Liver (tissue), 9 donors: ENCODE measurements around the gene GRB14. TPM values are rescaled to one million over a fixed set of nuclear protein-coding genes. Genes with fewer than 3 reads are reported as not detected.

Source experiments
- DNase-seq: peaks from one replicate; pipeline ENCODE4 v3.0.0-alpha.2; 2017; ENCODE audit warnings: low spot score
- H3K27ac ChIP-seq, 2 donors: one replicate each; pipeline ENCODE4 v1.7.0; 2013; ENCODE audit warnings: inconsistent platforms in 2 of 2, low read length in 2 of 2, control low read depth in 1 of 2, low read depth in 1 of 2, mild to moderate bottlenecking in 1 of 2
- H3K27me3 ChIP-seq, 4 donors: one replicate each; pipeline versions ENCODE4 v1.6.1 to v1.7.0; 2013; ENCODE audit warnings: low read length in 3 of 4, inconsistent platforms in 1 of 4, mild to moderate bottlenecking in 1 of 4, moderate library complexity in 1 of 4; ENCODE audit not compliant: control insufficient read depth in 4 of 4, insufficient read depth in 4 of 4
- H3K36me3 ChIP-seq, 4 donors: one replicate each; pipeline versions ENCODE4 v1.6.1 to v1.7.0; 2013; ENCODE audit warnings: low read length in 3 of 4, mild to moderate bottlenecking in 3 of 4, low read depth in 1 of 4, moderate library complexity in 1 of 4; ENCODE audit not compliant: control insufficient read depth in 4 of 4, insufficient read depth in 3 of 4
- H3K4me1 ChIP-seq, 4 donors: one replicate each; pipeline versions ENCODE4 v1.6.1 to v1.7.0; 2013; ENCODE audit warnings: low read length in 3 of 4, mild to moderate bottlenecking in 3 of 4, moderate library complexity in 1 of 4; ENCODE audit not compliant: control insufficient read depth in 4 of 4, insufficient read depth in 4 of 4
- H3K4me3 ChIP-seq, 3 donors: one replicate each; pipeline versions ENCODE4 v1.6.1 to v1.7.0; 2013; ENCODE audit warnings: low read length in 3 of 3, control low read depth in 1 of 3, low read depth in 1 of 3, mild to moderate bottlenecking in 1 of 3
- H3K9ac ChIP-seq, 2 donors: one replicate each; pipeline ENCODE4 v1.7.0; 2013; ENCODE audit warnings: low read length in 2 of 2, mild to moderate bottlenecking in 2 of 2, moderate library complexity in 2 of 2, control low read depth in 1 of 2, low read depth in 1 of 2
- H3K9me3 ChIP-seq, 4 donors: one replicate each; pipeline versions ENCODE4 v1.6.1 to v1.7.0; 2013; ENCODE audit warnings: low read length in 3 of 4; ENCODE audit not compliant: control insufficient read depth in 4 of 4
- EGR1 ChIP-seq, 2 donors: IDR thresholded peaks; 2 replicates each; pipeline ENCODE4 v1.6.1; 2016 to 2018; ENCODE audit warnings: antibody characterized with exemption in 2 of 2, low read depth in 2 of 2
- FOXA1 ChIP-seq: IDR thresholded peaks from 2 replicates; pipeline ENCODE4 v1.6.1; 2016; ENCODE audit warnings: antibody characterized with exemption
- FOXA2 ChIP-seq: IDR thresholded peaks from 2 replicates; pipeline ENCODE4 v1.6.1; 2016; ENCODE audit warnings: antibody characterized with exemption
- GABPA ChIP-seq, 2 donors: IDR thresholded peaks in 1 of 2; conservative IDR thresholded peaks in 1 of 2; 2 replicates each; pipeline ENCODE4 v1.6.1; 2016; ENCODE audit warnings: antibody characterized with exemption in 2 of 2, mild to moderate bottlenecking in 1 of 2, moderate library complexity in 1 of 2
- HNF4A ChIP-seq, 2 donors: conservative IDR thresholded peaks; 2 replicates each; pipeline ENCODE4 v1.6.1; 2016; ENCODE audit warnings: antibody characterized with exemption in 2 of 2, mild to moderate bottlenecking in 2 of 2
- HNF4G ChIP-seq: IDR thresholded peaks from 2 replicates; pipeline ENCODE4 v1.6.1; 2016; ENCODE audit warnings: antibody characterized with exemption
- NR2F2 ChIP-seq: IDR thresholded peaks from 2 replicates; pipeline ENCODE4 v1.6.1; 2016; ENCODE audit warnings: antibody characterized with exemption
- RAD21 ChIP-seq, 2 donors: IDR thresholded peaks; 2 replicates each; pipeline ENCODE4 v1.6.1; 2016; ENCODE audit warnings: antibody characterized with exemption in 2 of 2, mild to moderate bottlenecking in 2 of 2
- REST ChIP-seq: IDR thresholded peaks from 2 replicates; pipeline ENCODE4 v1.6.1; 2016; ENCODE audit warnings: antibody characterized with exemption, mild to moderate bottlenecking
- RXRA ChIP-seq, 2 donors: IDR thresholded peaks; 2 replicates each; pipeline ENCODE4 v1.6.1; 2017 to 2018; ENCODE audit warnings: antibody characterized with exemption in 2 of 2, mild to moderate bottlenecking in 1 of 2
- SP1 ChIP-seq: IDR thresholded peaks from 2 replicates; pipeline ENCODE4 v1.6.1; 2018; ENCODE audit warnings: antibody characterized with exemption, mild to moderate bottlenecking
- TAF1 ChIP-seq: conservative IDR thresholded peaks from 2 replicates; pipeline ENCODE4 v1.6.1; 2016; ENCODE audit warnings: antibody characterized with exemption, mild to moderate bottlenecking
- YY1 ChIP-seq: IDR thresholded peaks from 2 replicates; pipeline ENCODE4 v1.6.1; 2016; ENCODE audit warnings: antibody characterized with exemption, mild to moderate bottlenecking
- WGBS: extraction: QIAGEN DNeasy Blood & Tissue Kit; methylation state at CpG from one replicate; pipeline ENCODE4 v1.1.7; 2013; 5-methylcytosine and 5-hydroxymethylcytosine counted together
- polyA plus RNA-seq, 2 donors: library from polyadenylated mRNA; stranded (reverse) in 1 of 2; unstranded in 1 of 2; fragments of 200-250 nt in 1 of 2; fragments of >200 nt in 1 of 2; fragmentation: Nextera tagmentation in 1 of 2; extraction: Ambion mirVana in 1 of 2; gene quantifications; one replicate each; pipeline versions ENCODE4 v1.2.1 to v1.2.3, GENCODE V29; 2013 to 2015
- total RNA-seq, 2 donors: library from RNA; depleted of rRNA; stranded (reverse); fragments of >200 nt; gene quantifications; one replicate each; pipeline ENCODE4 v1.2.3, GENCODE V29; 2014
- TF ChIP-seq, protein P1 (sequence below): IDR thresholded peaks from 2 replicates; pipeline ENCODE4 v1.6.1; 2016; ENCODE audit warnings: antibody characterized with exemption
- TF ChIP-seq, protein P2 (sequence below): fragments of 150-350 bp; IDR thresholded peaks from 2 replicates; pipeline ENCODE4 v1.5.1; 2017; ENCODE audit warnings: improper control_type of control experiment, low read depth, low read length; ENCODE audit not compliant: missing input control
- TF ChIP-seq, protein P3 (sequence below): IDR thresholded peaks from 2 replicates; pipeline ENCODE4 v1.6.1; 2016; ENCODE audit warnings: antibody characterized with exemption
- donor health status: healthy.
- donor health status: healthy.
- donor health status: healthy.
- donor health status: healthy.
- donor health status: healthy.

Gene GRB14
- total and polyA plus RNA-seq, 4 donors = 1.0 to 119 (median 33.0) TPM

DNA sequence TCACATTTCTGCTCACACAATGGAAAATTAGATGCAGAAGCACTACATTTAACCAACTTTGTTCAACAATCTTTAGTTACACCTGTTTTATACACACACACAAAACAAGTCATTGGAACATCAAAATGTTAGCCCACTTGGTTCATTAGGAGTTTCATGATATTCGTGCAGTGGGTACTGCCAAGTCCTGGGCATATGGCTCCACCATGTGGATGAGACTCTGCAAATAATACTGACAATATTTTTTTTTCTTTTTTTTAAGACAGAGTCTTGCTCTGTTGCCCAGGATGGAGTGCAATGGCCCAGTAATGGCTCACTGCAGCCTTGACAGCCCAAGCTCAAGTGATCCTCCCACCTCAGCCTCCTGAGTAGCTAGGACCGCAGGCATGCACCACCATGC lies 34.5 kb upstream of the GRB14 start:
- Histone ChIP-seq H3K4me1 (no peaks in the 10 kb centered on the region), H3K36me3 (no peaks in the 10 kb centered on the region), H3K9me3 (peaks cover 0 to 3% (median 1%) of the 10 kb centered on the region in 4 donors), H3K27ac (no peak overlapping the region), H3K4me3 (no peak overlapping the region), H3K27me3 (no peaks in the 10 kb centered on the region), H3K9ac (no peak overlapping the region)
- WGBS = 91% methylated on average over 2 of the region's 2 CpGs
- TF ChIP-seq HNF4A (conservative IDR thresholded peaks at IDR 0.05) (no peak), RAD21 (IDR thresholded peaks at IDR 0.05) (peak; percentile 34 to 58)
- DNase-seq = no peak

DNA sequence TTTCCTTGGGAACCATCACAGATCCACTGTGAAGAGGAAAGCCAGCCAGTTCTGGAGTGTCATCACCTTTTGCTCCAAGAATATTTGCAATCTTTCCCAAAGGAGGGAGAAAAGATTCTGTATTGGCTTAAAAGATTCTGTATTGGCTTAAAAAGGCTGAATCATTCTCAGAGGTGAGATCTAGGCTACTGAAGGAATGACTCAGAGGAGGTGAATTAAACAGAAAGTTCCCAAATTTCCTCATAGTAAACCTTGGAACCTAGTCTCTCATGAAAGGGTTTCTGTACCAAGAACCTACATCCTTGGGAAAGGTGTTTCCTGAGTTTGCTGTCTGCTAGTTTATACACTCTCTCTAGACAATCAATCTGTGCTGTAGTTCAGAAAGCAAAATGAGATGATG lies 34.1 kb upstream of the GRB14 start:
- no peak for TF ChIP-seq REST
- TF ChIP-seq HNF4G = no peak
- no peak for TF ChIP-seq TAF1
- TF ChIP-seq GABPA (IDR thresholded peaks at IDR 0.05 in 1 of 2, conservative IDR thresholded peaks at IDR 0.05 in 1 of 2) = no peak
- TF ChIP-seq, protein P1, sequence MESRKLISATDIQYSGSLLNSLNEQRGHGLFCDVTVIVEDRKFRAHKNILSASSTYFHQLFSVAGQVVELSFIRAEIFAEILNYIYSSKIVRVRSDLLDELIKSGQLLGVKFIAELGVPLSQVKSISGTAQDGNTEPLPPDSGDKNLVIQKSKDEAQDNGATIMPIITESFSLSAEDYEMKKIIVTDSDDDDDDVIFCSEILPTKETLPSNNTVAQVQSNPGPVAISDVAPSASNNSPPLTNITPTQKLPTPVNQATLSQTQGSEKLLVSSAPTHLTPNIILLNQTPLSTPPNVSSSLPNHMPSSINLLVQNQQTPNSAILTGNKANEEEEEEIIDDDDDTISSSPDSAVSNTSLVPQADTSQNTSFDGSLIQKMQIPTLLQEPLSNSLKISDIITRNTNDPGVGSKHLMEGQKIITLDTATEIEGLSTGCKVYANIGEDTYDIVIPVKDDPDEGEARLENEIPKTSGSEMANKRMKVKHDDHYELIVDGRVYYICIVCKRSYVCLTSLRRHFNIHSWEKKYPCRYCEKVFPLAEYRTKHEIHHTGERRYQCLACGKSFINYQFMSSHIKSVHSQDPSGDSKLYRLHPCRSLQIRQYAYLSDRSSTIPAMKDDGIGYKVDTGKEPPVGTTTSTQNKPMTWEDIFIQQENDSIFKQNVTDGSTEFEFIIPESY = no peak
- no peak for TF ChIP-seq SP1
- TF ChIP-seq RAD21 (IDR thresholded peaks at IDR 0.05) = no peak
- no peak for TF ChIP-seq FOXA2
- TF ChIP-seq RXRA (IDR thresholded peaks at IDR 0.05) = no peak
- no peak for TF ChIP-seq EGR1 (IDR thresholded peaks at IDR 0.05; ENCODE audit: low read depth in 2 of 2)
- Histone ChIP-seq H3K4me3 (no peak overlapping the region), H3K27ac (no peak overlapping the region), H3K36me3 (no peaks in the 10 kb centered on the region), H3K4me1 (no peaks in the 10 kb centered on the region), H3K9ac (no peak overlapping the region), H3K27me3 (no peaks in the 10 kb centered on the region), H3K9me3 (peaks cover 0 to 3% (median 3%) of the 10 kb centered on the region in 4 donors)
- DNase-seq = no peak

DNA sequence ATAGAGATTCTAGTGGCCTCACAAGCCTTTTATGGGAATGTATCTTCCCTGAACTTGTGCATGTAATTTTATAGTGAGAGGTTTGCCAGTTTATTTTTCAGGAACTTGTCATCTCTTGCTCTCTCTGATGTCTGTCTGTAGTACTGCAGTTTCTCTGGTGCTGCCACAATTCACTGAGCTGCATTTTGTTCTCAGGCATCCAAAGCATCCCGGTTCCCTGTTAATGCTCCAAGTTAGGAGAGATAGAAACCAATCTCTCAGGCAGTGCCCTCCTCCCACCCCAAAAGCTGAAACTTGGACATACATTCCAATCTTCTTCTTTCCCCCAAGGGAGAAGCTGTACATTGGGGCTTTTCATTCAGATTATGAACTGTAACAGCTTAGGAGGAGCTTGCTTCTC lies 30.1 kb upstream of the GRB14 start:
- no peak overlapping the region for H3K4me3 ChIP-seq
- DNase-seq = no peak
- TF ChIP-seq YY1 = no peak
- no peak for TF ChIP-seq NR2F2
- no peak for TF ChIP-seq RXRA (IDR thresholded peaks at IDR 0.05)
- no peak for TF ChIP-seq FOXA1
- TF ChIP-seq, protein P2, sequence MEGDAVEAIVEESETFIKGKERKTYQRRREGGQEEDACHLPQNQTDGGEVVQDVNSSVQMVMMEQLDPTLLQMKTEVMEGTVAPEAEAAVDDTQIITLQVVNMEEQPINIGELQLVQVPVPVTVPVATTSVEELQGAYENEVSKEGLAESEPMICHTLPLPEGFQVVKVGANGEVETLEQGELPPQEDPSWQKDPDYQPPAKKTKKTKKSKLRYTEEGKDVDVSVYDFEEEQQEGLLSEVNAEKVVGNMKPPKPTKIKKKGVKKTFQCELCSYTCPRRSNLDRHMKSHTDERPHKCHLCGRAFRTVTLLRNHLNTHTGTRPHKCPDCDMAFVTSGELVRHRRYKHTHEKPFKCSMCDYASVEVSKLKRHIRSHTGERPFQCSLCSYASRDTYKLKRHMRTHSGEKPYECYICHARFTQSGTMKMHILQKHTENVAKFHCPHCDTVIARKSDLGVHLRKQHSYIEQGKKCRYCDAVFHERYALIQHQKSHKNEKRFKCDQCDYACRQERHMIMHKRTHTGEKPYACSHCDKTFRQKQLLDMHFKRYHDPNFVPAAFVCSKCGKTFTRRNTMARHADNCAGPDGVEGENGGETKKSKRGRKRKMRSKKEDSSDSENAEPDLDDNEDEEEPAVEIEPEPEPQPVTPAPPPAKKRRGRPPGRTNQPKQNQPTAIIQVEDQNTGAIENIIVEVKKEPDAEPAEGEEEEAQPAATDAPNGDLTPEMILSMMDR = no peak
- TF ChIP-seq, protein P3, sequence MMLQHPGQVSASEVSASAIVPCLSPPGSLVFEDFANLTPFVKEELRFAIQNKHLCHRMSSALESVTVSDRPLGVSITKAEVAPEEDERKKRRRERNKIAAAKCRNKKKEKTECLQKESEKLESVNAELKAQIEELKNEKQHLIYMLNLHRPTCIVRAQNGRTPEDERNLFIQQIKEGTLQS = no peak
- TF ChIP-seq, protein P1 = no peak
- no peaks in the 10 kb centered on the region for H3K27me3 ChIP-seq
- 81% methylated on average over 1 of the region's 1 CpG for WGBS
- H3K27ac ChIP-seq = no peak overlapping the region
- H3K4me1 ChIP-seq = no peaks in the 10 kb centered on the region
- no peak overlapping the region for H3K9ac ChIP-seq
- H3K36me3 ChIP-seq = no peaks in the 10 kb centered on the region
- peaks cover 5 to 10% (median 5%) of the 10 kb centered on the region in 4 donors for H3K9me3 ChIP-seq
